GM12878 (cell line): ENCODE data around the gene RFTN2.

Experiments
- ATF7 ChIP-seq: fragments of 450-650 bp; IDR thresholded peaks from 2 replicates; pipeline ENCODE4 v1.6.1; 2016; ENCODE audit warnings: low read depth, mild to moderate bottlenecking
- BRCA1 ChIP-seq: IDR thresholded peaks from 2 replicates; pipeline ENCODE4 v1.6.1; 2011; ENCODE audit warnings: low read depth, low read length, improper control_type of control experiment
- CBFB ChIP-seq: IDR thresholded peaks from 2 replicates; pipeline ENCODE4 v1.6.1; 2016; ENCODE audit warnings: antibody characterized with exemption, low read depth
- CTCF ChIP-seq, 3 experiments: IDR thresholded peaks in 2 of 3; conservative IDR thresholded peaks in 1 of 3; 2 replicates each; pipeline ENCODE4 v1.5.1; 2011; ENCODE audit warnings: low read depth in 3 of 3, low read length in 3 of 3, mild to moderate bottlenecking in 3 of 3, control low read depth in 2 of 3, moderate library complexity in 2 of 3, inconsistent platforms in 1 of 3, mixed read lengths in 1 of 3; ENCODE audit not compliant: control insufficient read depth in 2 of 3, insufficient read depth in 1 of 3; ENCODE audit errors: extremely low read depth in 1 of 3
- EZH2 ChIP-seq: IDR thresholded peaks from 2 replicates; pipeline ENCODE4 v1.6.1; 2012; ENCODE audit warnings: low read depth, mild to moderate bottlenecking, control low read depth, inconsistent platforms, low read length, borderline replicate concordance; ENCODE audit not compliant: control insufficient read depth
- FOXM1 ChIP-seq: IDR thresholded peaks from 2 replicates; pipeline ENCODE4 v1.6.1; 2012; ENCODE audit warnings: low read depth, mild to moderate bottlenecking, inconsistent platforms, low read length, moderate library complexity
- RB1 ChIP-seq: fragments of 450-650 bp; formaldehyde crosslinking; IDR thresholded peaks from 2 replicates; pipeline ENCODE4 v1.6.1; 2017; ENCODE audit warnings: mild to moderate bottlenecking, borderline replicate concordance
- SUZ12 ChIP-seq: fragments of 200-600 bp; sonication (generic); IDR thresholded peaks from one replicate; pipeline ENCODE4 v1.6.1; 2018; ENCODE audit warnings: antibody characterized with exemption, mild to moderate bottlenecking; ENCODE audit not compliant: unreplicated experiment
- TARDBP ChIP-seq: IDR thresholded peaks from 2 replicates; pipeline ENCODE4 v1.6.1; 2016; ENCODE audit warnings: borderline replicate concordance
- YY1 ChIP-seq: IDR thresholded peaks from 2 replicates; pipeline ENCODE4 v1.6.1; 2011; ENCODE audit warnings: low read depth, mild to moderate bottlenecking, low read length

DNA sequence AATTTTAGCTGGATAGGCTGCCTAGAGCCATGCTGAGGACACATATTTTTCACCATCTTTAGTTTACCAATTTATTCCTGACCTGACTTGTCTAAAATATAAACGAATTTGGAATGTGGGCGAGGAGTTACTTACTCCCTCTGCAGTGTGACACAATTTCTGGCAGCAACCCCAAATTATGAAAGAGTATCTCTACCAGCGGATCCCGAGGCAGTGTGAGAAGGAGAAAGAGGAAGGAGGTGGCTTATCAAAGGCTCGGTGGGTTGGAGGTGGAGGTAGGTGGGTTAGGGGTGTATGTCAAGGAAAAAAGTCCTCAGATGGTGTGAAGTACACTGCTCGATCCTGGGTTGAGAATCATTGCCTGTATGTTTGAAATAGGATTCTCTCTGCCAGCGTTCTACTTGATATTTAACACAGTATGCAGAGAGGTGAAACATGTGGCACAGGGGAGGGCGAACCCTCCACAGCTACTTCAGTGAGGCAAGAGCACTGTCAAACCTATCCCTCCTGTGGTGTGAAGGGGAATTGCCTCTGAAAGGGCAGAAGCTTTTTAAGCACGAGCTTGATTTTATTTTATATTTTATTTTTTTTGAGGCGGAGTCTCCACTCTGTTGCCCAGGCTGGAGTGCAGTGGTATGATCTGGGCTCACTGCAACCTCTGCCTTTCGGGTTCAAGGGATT, 76.0 kb downstream of the RFTN2 start:
- peak; percentile 22 to 52 (median 40); a peak in 3 of 6 replicates for TF ChIP-seq CTCF (IDR thresholded peaks at IDR 0.05 in 2 of 3, conservative IDR thresholded peaks at IDR 0.05 in 1 of 3; ENCODE audit: control insufficient read depth in 2 of 3, extremely low read depth in 1 of 3, insufficient read depth in 1 of 3, low read depth in 3 of 3, low read length in 3 of 3)
- TF ChIP-seq FOXM1 = no peak
- TF ChIP-seq EZH2 = no peak
- no peak for TF ChIP-seq TARDBP
- TF ChIP-seq ATF7 = no peak
- TF ChIP-seq CBFB = no peak
- TF ChIP-seq RB1 = no peak
- no peak for TF ChIP-seq SUZ12
- no peak for TF ChIP-seq BRCA1
- no peak for TF ChIP-seq YY1
